Lower lobe of right lung (tissue), 2 donors: ENCODE data around the gene DOK4. TPM values are rescaled to one million over a fixed set of nuclear protein-coding genes. Genes with fewer than 3 reads are reported as not detected.
"Not testable (repeated sequence)": the region's sequence is repeated elsewhere in the genome, so short reads cannot be mapped to it uniquely, and the experiment has no call there.

ENCODE experiments used
- ATAC-seq, 2 donors: fragments of 200-7000 bp; cut with Tn5 transposase; one replicate each; pipeline ENCODE4 v1.9.1; 2020 to 2022; ENCODE audit warnings: mild to moderate bottlenecking in 2 of 2, moderate library complexity in 2 of 2
- DNase-seq: peaks from one replicate; pipeline ENCODE4 v3.0.0-alpha.2; 2020
- H3K27ac ChIP-seq: fragments of 200-600 bp; one replicate; pipeline ENCODE4 v1.8.0; 2022
- H3K27me3 ChIP-seq: fragments of 200-600 bp; one replicate; pipeline ENCODE4 v1.8.0; 2022; ENCODE audit warnings: low read depth
- H3K36me3 ChIP-seq: fragments of 200-600 bp; one replicate; pipeline ENCODE4 v1.8.0; 2022; ENCODE audit warnings: mild to moderate bottlenecking
- H3K4me1 ChIP-seq: fragments of 200-600 bp; one replicate; pipeline ENCODE4 v1.8.0; 2022
- H3K4me3 ChIP-seq: fragments of 200-600 bp; one replicate; pipeline ENCODE4 v1.8.0; 2022; ENCODE audit warnings: mild to moderate bottlenecking
- H3K9me3 ChIP-seq: fragments of 200-600 bp; one replicate; pipeline ENCODE4 v1.8.0; 2022
- CTCF ChIP-seq: fragments of 200-600 bp; IDR thresholded peaks from one replicate; pipeline ENCODE4 v1.8.0; 2022; ENCODE audit warnings: antibody characterized with exemption, mild to moderate bottlenecking
- intact Hi-C: fragments of 100-400 bp; cut with DNase I; formaldehyde crosslinking; loops from one replicate; pipeline ENCODE4 v1.11.0; 2022
- total RNA-seq: library from RNA; stranded (reverse); fragmentation: NEBNext Ultra II Directional; extraction: Animal tissue kit (Norgen Biotek cat#: 25700); gene quantifications from one replicate; pipeline ENCODE4 v1.2.1, GENCODE V29; 2021
- donor health status: DM: no; HTN: yes; CAD: no; lungs with severe emphysema.

DOK4 gene
- total RNA-seq, 1 donor from 2014 or later: 57.3 TPM

- H3K9me3 ChIP-seq: no peaks in the 10 kb centered on the region
- TF ChIP-seq CTCF: no peak
- peaks cover 21% of the 10 kb centered on the region for H3K4me1 ChIP-seq
- no peak overlapping the region for H3K27ac ChIP-seq
- H3K27me3 ChIP-seq: no peaks in the 10 kb centered on the region
- ATAC-seq (no peak), DNase-seq (no peak)
- intact Hi-C loops: no loop called here
- no peaks in the 10 kb centered on the region for H3K36me3 ChIP-seq
- H3K4me3 ChIP-seq: no peak overlapping the region
Measured at GRCh38 chr16:57504001-57504400, 17.7 kb upstream of the DOK4 start.

GRCh38 chr16:57503366-57503765 lies 17.1 kb upstream of the DOK4 start:
- ATAC-seq: peak; percentile 15 to 28
- H3K9me3 ChIP-seq: no peaks in the 10 kb centered on the region
- peaks cover 21% of the 10 kb centered on the region for H3K4me1 ChIP-seq
- no peak overlapping the region for H3K4me3 ChIP-seq
- H3K27me3 ChIP-seq: no peaks in the 10 kb centered on the region
- no peak for DNase-seq
- no peak for TF ChIP-seq CTCF
- no peak overlapping the region for H3K27ac ChIP-seq
- H3K36me3 ChIP-seq: no peaks in the 10 kb centered on the region
- intact Hi-C loops: no loop called here

- H3K4me1 ChIP-seq: peaks cover 21% of the 10 kb centered on the region
- H3K4me3 ChIP-seq: no peak overlapping the region
- peak; percentile 77 to 90 for ATAC-seq
- no peaks in the 10 kb centered on the region for H3K27me3 ChIP-seq
- no peaks in the 10 kb centered on the region for H3K36me3 ChIP-seq
- H3K27ac ChIP-seq: no peak overlapping the region
- no peak for DNase-seq
- no peaks in the 10 kb centered on the region for H3K9me3 ChIP-seq
- intact Hi-C loops: no loop called here
- TF ChIP-seq CTCF: no peak
Measured at GRCh38 chr16:57502048-57502775, 15.9 kb upstream of the DOK4 start.

- no peaks in the 10 kb centered on the region for H3K36me3 ChIP-seq
- no peak overlapping the region for H3K27ac ChIP-seq
- peaks cover 21% of the 10 kb centered on the region for H3K4me1 ChIP-seq
- H3K9me3 ChIP-seq: no peaks in the 10 kb centered on the region
- ATAC-seq (peak in 1 of 2 donors; percentile 4), DNase-seq (no peak)
- H3K27me3 ChIP-seq: no peaks in the 10 kb centered on the region
- H3K4me3 ChIP-seq: no peak overlapping the region
- intact Hi-C loops: no loop called here
- TF ChIP-seq CTCF: no peak
Measured at GRCh38 chr16:57501492-57501891, 15.2 kb upstream of the DOK4 start.

GRCh38 chr16:57500578-57501111 lies 14.4 kb upstream of the DOK4 start:
- Histone ChIP-seq H3K9me3 (no peaks in the 10 kb centered on the region), H3K27ac (no peak overlapping the region), H3K4me3 (no peak overlapping the region), H3K4me1 (peaks cover 21% of the 10 kb centered on the region), H3K27me3 (no peaks in the 10 kb centered on the region), H3K36me3 (no peaks in the 10 kb centered on the region)
- intact Hi-C loops: no loop called here
- TF ChIP-seq CTCF: no peak
- DNase-seq (peak; percentile 50), ATAC-seq (peak; percentile 30 to 47)

- H3K9me3 ChIP-seq, H3K27me3 ChIP-seq, H3K4me3 ChIP-seq, H3K36me3 ChIP-seq, H3K27ac ChIP-seq, intact Hi-C loops, ATAC-seq: not testable (repeated sequence)
- peak; percentile 25 for DNase-seq
- H3K4me1 ChIP-seq: peaks cover 21% of the 10 kb centered on the region
Measured at GRCh38 chr16:57499941-57500340, 13.6 kb upstream of the DOK4 start.
